ENCODE results near the gene PDE11A.
"Not testable (repeated sequence)": the region's sequence is repeated elsewhere in the genome, so short reads cannot be mapped to it uniquely, and the experiment has no call there.

Gene PDE11A

GRCh38 chr2:178008636-178009289 is 63.8 kb downstream of the PDE11A start:
- DNase-seq: no peak

GRCh38 chr2:178006710-178007109 is 65.9 kb downstream of the PDE11A start:
- DNase-seq: no peak

- no peak for DNase-seq
Measured at GRCh38 chr2:178005756-178006155, 66.8 kb downstream of the PDE11A start.

GRCh38 chr2:178002038-178002437 is 70.5 kb downstream of the PDE11A start:
- no peak for DNase-seq

GRCh38 chr2:177998996-177999395 is 73.6 kb downstream of the PDE11A start:
- no peak for DNase-seq

- no peak for DNase-seq
Measured at GRCh38 chr2:177998006-177998405, 74.6 kb downstream of the PDE11A start.

DNA sequence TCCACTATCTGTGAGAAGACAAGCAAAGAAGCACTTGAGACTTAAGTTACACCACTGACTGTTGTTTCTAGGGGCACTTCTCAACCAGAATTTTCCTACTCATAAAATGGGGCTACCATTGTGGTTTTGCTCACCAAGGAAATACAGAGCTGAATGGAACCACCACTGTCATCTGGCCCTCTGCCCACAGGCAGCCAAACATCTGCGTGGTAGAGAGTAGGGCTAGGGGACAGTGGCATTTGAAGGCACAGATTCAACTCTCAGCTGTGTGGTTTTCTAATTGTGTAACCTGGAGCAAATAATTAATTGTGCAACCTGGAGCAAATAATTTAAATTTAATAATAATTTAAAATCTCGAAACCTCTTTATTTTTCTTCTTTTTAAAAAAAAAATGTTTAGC is 79.6 kb downstream of the PDE11A start:
- no peak for DNase-seq

DNA sequence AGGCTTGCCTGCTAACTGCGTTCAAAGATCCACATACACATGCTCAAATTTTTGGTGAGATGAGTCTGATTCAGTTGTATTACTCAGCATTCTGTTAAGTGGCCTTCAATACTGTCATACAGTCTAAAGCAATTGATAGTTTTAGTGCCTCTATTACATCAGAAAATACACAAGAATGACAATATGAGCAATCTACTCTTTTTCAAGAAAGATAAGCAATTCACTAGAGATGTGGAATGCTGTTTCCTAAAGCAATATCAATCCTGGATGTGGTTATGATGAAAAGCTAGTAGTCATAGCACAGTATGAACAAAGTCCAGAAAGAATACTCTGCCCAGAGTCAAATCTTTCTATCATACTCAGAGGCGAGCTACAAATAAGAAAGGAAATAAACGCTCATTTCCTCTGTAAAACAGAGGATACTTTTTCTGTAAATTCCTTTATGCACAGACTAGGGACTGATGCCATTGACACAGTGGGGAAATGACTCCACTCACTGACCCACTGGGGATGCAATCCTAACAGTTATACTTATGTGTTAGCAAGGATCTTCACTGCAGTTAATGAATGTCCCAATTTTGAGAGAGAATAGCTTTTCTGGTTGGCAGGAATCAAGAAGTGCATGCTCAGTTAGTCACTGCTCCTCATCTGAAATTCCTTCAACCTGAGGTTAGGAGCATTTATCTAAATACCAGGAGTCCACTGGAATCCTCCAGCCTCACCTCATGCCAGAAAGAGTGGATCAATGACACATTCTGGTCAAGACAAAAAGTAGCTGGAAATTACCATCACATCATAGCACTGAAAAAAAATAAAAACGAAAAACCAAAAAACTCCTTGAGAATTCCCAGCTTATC is 83.3 kb downstream of the PDE11A start:
- DNase-seq: no peak

DNA sequence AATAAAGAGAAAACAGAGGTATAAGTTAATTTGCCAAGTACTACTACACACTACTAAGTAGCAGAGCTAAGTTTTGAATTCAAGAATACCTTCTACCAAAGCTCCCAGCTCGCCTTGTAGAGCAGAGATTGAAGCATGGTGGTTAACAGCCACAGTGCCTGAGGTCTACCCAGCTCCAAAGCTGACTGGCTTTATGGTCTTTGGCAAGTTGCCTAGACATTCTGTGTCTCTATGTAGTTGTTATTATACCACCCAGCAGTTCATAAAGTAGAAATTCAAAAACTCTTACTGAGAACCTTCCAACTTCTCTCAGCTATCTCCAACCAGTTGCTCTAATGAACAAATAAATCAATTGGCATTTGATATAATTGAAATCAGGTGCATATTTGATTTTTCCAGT is 87.8 kb downstream of the PDE11A start:
- DNase-seq: peak in 1 of 2 experiments; percentile 5

DNA sequence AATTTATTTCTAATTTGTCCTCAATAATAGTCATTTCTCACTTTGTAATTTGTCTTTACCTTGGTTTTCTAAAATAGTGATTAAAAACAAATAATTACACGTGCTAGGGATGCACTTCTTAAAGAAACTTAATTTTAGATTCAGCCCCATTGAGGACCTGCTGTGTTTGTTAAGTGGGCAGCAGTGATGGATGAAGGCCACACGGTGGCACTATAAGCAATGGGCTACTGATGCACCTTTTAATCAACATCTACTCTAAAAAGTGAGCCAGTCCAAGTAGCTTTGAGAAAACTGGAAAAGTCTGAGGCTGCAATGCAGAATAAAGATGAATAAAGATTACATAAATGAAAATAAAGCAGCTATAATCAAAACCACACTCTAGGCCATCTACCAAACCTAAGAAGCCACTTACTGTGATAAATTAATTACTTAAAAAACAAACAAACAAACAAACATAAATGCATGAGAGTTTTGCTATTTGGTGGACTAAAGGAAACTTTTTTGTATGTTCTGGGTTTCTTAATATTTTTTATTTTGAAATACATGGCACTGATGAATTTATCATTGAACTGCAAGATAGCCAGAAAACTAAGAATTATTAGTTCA is 89.3 kb downstream of the PDE11A start:
- DNase-seq: peak; percentile 25 to 66

- DNase-seq: no peak
Measured at GRCh38 chr2:177972782-177973181, 99.8 kb downstream of the PDE11A start.

- DNase-seq: no peak
Measured at GRCh38 chr2:177972123-177972522, 100.5 kb downstream of the PDE11A start.

DNA sequence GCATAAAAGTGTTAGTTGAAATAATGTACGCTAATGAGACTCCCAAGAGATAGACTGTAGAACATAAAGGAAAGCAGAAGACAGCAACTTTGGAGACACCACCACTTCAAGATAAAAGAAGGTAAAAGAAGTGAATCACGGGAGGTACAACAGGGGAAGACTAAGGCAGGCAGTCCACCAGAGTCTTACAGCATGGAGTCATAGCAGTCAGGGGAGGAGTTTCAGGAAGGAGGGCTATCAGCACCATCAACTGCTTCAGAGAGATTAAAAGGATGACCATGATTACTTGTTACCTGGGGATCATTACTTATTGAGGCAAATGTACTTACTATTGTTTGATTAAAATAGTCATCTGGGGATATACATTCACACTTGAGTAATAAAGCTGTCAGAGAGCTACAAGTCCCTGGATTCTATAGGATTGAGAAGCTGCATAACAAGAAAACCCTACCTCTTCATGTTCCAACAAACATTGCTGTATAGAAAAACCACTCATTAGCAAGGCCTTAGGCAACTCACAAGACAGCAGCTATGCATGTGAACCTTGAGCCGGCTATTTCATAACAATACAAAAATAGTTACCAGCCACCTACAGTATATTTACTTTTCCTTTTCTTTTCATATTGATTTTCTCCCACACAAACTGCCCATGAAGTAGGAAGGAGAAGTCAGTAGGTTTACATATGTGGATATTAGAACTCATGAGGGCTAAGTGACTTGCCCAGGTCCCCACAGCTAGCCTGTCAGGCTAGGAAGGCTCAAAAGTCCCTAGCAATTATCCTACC is 101.7 kb downstream of the PDE11A start:
- DNase-seq: no peak

- DNase-seq: peak; percentile 80 to 94
Measured at GRCh38 chr2:177964892-177965291, 107.7 kb downstream of the PDE11A start.

DNA sequence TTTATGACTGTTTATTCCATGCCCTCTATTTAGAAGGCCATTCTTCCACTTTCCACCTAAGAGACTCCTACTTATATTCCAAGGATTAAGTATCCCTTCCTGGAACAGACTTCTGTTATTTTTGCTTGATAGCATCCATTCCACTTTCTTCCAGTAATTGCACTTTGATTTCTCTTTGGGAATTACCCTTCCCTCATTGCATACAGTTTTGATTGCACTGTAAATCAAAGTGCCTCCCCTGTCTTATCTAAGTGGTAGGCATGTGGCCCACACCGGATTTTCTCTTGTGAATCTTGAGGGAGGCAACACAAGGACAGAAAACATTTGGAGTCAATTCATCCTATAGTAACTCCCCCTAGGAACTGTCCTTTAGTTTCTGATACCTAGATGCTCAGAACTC is 120.4 kb downstream of the PDE11A start:
- DNase-seq: no peak

GRCh38 chr2:177947598-177947997 is 125.0 kb downstream of the PDE11A start:
- DNase-seq: not testable (repeated sequence)

DNA sequence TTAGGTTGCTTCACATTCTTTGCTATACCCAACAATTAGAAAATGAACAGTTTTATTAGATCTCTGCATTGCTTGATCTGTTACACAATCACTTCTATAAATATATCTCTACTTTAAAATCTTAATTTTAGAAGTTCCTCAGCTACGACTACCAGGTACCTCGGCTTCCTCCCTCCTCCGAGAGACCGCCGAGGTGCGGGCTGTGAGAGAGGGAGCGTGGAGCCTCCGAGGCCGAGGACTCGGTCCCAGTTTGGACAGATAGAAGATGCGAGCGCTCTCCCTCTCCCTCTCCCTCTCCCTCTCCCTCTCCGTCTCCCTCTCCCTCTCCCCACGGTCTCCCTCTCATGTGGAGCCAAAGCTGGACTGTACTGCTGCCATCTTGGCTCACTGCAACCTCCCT is 128.0 kb downstream of the PDE11A start:
- not testable (repeated sequence) for DNase-seq

DNA sequence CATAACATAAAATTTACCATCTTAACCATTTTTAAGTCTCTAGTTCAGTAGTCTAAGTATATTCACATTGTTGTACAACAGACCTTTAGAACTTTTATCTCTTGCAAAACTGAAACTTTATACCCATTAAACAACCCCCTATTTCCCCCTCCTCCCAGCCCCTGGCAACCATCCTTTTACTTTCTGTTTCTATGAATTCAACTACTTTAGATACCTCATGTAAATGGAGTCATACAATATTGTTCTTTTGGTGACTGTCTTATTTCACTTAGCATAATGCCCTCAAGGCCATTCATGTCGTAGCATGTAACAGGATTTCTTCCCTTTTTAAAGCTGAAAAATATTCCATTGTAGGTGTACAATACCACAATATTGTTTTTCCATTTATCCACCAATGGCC is 129.8 kb downstream of the PDE11A start:
- no peak for DNase-seq

- DNase-seq: no peak
Measured at GRCh38 chr2:177939211-177939610, 133.4 kb downstream of the PDE11A start.

GRCh38 chr2:177930916-177931315 is 141.7 kb downstream of the PDE11A start:
- no peak for DNase-seq

GRCh38 chr2:177929662-177930522 is 142.7 kb downstream of the PDE11A start:
- no peak for DNase-seq

DNA sequence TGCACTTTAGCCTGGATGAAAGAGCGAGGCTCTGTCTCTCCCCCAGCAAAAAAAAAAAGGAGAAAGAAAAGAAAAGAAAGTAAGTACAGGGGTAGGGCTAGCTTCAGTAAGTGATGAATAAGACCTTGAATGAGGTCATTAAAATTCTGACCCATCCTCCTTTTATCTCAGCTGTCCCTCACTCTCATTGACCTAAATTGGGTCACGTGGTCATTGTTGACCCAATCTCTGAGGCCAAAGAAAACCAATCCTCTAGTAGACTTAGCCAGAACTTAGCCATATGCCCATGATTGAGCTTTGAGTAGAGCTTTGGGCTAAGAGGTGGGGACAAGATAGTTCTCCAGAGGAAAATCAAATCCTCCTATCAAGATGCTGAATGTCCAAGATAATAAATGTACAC is 149.3 kb downstream of the PDE11A start:
- no peak for DNase-seq
